GM12891 (cell line): ENCODE measurements around the gene FREM3.

Experiments used
- DNase-seq: peaks from one replicate; pipeline ENCODE4 v3.0.0; 2011; ENCODE audit warnings: low spot score; ENCODE audit not compliant: insufficient read length
- FAIRE-seq: peaks from 2 replicates; lab custom pipeline; 2011; peaks lifted over from hg19 to GRCh38; lab: Jason Lieb, UNC
- PAX5 ChIP-seq: IDR thresholded peaks from 2 replicates; pipeline ENCODE4 v1.6.1; 2011; ENCODE audit warnings: low read length, moderate library complexity, mild to moderate bottlenecking; ENCODE audit not compliant: insufficient read depth, severe bottlenecking
- POLR2A ChIP-seq: IDR thresholded peaks from 2 replicates; pipeline ENCODE4 v1.6.1; 2011; ENCODE audit warnings: low read depth, low read length, control low read depth
- POLR2AphosphoS5 ChIP-seq: IDR thresholded peaks from 2 replicates; pipeline ENCODE4 v1.6.1; 2011; ENCODE audit warnings: low read depth, low read length, control low read depth
- POU2F2 ChIP-seq: IDR thresholded peaks from 2 replicates; pipeline ENCODE4 v1.6.1; 2011; ENCODE audit warnings: low read depth, mild to moderate bottlenecking, control low read depth, low read length, moderate library complexity
- SPI1 ChIP-seq: IDR thresholded peaks from 2 replicates; pipeline ENCODE4 v1.6.1; 2011; ENCODE audit warnings: low read depth, low read length, control low read depth
- TAF1 ChIP-seq: IDR thresholded peaks from 2 replicates; pipeline ENCODE4 v1.6.1; 2011; ENCODE audit warnings: low read depth, low read length, control low read depth

FREM3 gene

DNA sequence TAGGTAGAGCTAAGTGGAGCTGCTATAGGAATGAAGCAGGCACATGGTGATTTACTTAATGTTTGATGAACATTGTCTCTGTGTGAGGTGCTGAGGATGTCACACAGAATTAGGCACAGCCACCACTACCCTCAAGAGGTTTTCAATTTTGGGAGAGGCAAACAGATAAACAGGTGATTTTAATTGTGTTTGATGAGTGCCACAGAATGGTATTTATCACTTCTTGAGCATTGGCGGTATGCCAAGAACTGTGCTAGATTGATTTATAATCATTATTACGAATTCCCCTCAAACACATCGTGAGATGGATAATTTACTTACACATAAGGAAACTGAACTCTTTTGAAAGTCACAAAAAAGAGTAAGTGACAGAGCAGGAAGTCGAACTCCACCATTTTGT is 74.8 kb downstream of the FREM3 start:
- DNase-seq (no peak), FAIRE-seq (no peak)
- no peak for TF ChIP-seq POLR2AphosphoS5

DNA sequence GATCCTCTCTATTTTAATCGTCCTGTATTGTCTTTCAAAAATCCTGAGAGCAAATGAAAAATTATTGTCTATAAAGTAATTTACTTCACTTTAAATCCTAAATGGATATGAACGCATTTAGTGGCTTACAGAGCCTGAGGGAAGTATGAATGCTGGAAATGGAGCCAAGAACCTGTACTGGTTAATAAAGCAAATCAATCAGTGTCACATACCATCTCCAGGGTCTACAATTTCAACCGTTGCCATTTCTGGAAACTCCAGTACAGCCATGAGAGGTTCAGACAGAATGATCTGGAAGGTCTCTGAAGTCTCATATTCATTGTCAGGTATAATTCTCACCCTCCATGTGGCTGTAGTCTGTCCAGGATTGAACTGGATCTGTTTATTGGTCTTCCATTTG is 76.6 kb downstream of the FREM3 start:
- FAIRE-seq (no peak), DNase-seq (no peak)
- TF ChIP-seq POLR2AphosphoS5 (no peak), POLR2A (no peak), SPI1 (no peak), TAF1 (no peak), PAX5 (no peak), POU2F2 (no peak)

DNA sequence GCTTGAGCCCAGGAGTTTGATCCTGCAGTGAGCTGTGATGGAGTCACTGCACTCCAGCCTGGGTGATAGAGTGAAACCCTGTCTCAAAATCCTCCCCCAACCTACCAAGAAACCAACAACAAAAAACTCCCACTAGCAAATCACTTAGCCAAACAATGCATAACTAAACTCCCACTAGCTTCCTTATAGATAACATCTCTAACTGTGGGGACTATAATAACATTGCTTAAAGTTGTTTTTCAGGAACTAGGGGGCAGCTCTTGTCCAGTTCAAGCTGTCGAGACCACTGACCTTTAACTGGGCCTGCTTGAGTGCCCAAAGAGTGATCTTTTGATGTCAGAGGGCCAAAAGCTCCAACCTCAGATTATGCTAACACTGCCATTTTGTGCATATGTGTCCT is 81.7 kb downstream of the FREM3 start:
- DNase-seq (no peak), FAIRE-seq (no peak)
- TF ChIP-seq TAF1 (no peak), PAX5 (no peak), SPI1 (no peak), POU2F2 (no peak), POLR2AphosphoS5 (no peak), POLR2A (no peak)

DNA sequence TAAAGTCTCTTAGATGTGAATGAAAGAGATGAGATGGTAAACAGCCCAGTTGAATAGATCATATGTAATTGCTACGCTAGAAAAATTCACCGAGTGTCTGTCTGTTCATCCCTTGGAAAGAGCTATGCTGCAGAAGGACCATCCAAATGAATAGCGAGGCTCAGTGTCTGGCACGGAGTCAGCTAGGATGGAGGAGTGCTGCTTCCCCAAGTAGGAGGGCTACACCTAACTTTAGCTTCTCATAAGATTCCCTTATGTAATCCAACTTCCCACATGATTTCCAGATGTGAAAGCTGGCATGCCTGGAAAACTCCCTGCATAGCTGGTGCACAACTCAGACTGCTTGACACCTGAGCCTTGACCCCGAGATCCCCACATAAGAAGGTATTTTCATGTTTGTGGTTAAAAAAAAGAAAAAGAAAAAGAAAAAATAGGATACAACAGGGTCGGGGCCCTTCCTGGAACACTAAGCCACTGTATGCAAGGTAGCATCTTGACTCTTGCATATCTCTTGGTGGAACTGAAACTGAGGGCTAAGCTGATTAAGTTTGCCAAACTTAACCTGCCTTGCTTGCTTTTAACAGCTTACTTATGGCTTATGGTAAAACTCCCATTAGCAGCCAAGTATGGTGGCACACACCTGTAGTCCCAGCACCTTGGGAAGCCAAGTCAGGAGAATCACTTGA is 82.3 kb downstream of the FREM3 start:
- FAIRE-seq (peak; percentile 47), DNase-seq (no peak)
- TF ChIP-seq PAX5: no peak
- 0 out of 2 replicates have a peak, but pooled peaks have one; percentile 14 for TF ChIP-seq SPI1

DNA sequence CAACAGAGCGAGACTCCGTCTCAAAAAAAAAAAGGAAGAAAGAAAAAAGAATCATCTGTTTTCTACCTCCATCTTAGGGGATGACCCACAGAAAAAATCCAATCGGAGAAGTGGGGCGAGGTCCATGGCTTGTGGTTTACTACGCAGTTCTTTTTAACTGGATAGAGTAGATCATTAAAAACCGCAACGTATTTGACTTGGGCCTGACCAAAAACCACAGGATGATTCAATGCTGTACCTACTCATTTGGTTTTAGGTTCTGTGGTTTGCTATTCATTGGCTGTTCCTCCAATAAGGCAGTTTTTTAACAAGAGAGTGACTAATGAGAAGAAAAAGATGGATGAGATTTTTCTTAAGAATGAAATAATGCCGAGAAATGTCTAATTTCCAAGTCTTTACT is 83.7 kb downstream of the FREM3 start:
- no peak for TF ChIP-seq PAX5
- TF ChIP-seq TAF1: no peak
- no peak for TF ChIP-seq SPI1
- no peak for TF ChIP-seq POLR2A
- no peak for TF ChIP-seq POU2F2
- no peak for TF ChIP-seq POLR2AphosphoS5
- DNase-seq: peak; percentile 4
- no peak for FAIRE-seq

DNA sequence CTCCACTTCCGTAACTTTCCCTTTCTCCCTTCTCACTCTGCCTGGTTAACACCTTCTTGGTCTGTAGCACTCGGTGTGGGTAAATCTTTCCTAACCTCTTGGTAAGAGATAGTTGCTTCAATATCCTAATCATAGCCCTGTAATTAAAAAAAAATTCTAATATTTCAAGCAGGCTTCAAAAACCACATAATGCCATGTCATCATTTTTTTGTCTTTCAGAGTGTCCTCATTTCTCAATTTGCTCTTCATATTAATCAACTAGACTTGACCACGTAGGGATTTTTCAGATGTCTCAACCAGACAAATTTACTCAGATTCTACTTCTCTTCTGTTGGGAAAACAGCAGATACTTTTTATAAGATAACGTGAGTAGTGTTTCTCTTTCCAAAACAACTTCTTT is 91.0 kb downstream of the FREM3 start:
- DNase-seq (no peak), FAIRE-seq (no peak)
- TF ChIP-seq TAF1 (no peak), POU2F2 (no peak), PAX5 (no peak), SPI1 (no peak), POLR2AphosphoS5 (no peak), POLR2A (no peak)

DNA sequence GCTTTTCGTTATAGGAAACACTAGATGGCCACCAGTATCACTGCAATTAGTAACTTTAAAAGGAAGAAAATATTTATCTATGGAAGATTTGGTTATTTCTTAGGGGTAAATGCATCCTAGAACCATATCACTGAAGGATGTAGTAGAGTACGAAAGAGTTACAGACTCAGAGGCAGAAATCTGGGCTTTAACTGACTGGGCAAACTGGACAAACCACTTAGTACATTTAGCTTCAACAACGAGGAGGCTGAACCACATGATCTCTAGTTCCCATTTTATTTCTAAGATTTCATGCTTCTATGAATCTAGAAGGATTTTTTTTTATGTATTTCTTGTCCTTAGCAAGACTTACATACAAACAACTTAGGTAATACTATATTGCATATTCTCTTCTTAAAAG is 94.0 kb downstream of the FREM3 start:
- no peak for TF ChIP-seq PAX5
- no peak for TF ChIP-seq POLR2AphosphoS5
- no peak for TF ChIP-seq POLR2A
- no peak for TF ChIP-seq POU2F2
- TF ChIP-seq TAF1: no peak
- TF ChIP-seq SPI1: no peak
- FAIRE-seq: no peak

DNA sequence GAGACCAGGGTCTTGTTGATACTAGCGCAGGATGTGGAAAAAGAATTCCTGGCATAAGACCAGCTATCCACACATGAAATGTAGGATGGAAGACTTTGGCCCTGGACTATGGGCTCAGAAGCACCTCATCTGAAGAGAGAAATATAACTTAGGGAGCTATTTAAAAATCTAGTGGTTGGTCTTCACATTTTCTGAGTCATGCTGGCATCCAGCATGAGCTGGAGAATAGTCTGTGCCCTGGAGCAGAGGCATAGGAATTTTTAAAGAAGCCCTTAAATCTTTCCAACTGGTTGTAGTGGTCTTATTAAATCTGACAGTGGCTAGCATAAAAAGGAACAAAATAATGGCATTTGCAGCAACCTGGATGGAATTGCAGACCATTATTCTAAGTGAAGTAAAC is 100.6 kb downstream of the FREM3 start:
- DNase-seq (no peak), FAIRE-seq (no peak)
- no peak for TF ChIP-seq POLR2A
- no peak for TF ChIP-seq TAF1
- TF ChIP-seq POU2F2: no peak
- no peak for TF ChIP-seq POLR2AphosphoS5
- TF ChIP-seq SPI1: no peak
- no peak for TF ChIP-seq PAX5

More for the DNA sequence above, 94.0 kb downstream of the FREM3 start:
- no peak for DNase-seq

DNA sequence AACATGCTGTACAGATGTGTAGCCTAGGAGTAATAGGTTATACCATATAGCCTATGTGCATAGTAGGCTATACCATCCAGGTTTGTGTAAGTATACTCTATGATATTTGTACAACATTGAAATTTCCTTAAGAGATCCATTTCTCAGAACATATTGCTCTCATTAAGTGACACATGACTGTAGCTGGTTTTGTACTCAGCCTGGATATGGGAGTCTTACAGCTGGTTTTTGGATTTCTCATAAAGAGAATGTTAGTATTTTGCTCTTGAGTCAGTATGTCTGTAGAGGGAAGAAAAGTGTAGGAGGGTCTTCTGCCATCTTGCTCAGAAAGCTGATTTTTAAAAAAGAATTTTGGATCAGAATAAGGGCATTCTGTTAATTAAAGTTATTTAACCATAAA is 101.7 kb downstream of the FREM3 start:
- no peak for FAIRE-seq
- TF ChIP-seq PAX5 (no peak), POU2F2 (no peak)

DNA sequence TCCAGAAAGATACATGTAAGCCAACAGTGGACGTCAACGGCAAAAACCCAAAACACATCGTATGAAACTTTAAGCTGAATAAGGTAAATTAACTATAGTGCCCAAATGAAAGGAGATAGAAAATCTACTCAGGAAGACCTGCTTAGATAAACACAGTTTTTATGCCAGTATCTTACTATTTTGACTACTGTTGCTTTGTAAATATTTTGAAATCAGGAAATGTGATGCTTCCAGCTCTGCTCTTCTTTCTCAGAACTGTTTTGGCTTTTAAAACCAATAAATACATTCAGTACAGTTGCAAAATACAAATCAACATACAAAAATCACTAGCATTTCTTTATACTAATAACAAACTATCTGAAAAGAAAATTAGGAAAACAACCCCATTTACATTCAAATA is 103.2 kb downstream of the FREM3 start:
- no peak for DNase-seq
- no peak for FAIRE-seq
- TF ChIP-seq PAX5: no peak
- no peak for TF ChIP-seq POLR2AphosphoS5
- no peak for TF ChIP-seq POU2F2
- TF ChIP-seq POLR2A: no peak

More for the DNA sequence above, 101.7 kb downstream of the FREM3 start:
- DNase-seq: no peak

DNA sequence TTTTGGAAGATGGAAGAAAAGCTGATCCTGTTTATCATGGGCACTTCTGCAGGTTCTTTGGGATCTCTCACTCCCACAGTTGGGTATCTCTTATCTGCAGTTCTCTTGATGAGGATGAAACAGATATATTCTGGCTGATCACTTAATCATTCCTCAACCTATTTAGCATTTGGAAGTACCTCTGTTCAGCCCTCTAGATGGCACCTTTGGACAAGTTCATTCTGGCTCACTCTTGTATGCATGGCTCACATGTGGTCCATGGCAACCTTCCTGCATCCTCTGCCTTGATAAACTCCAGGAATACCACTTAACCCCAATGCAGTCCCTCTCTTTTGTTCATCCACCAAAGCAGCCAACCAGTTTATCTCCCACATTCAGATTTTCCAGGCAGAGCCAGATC is 112.8 kb downstream of the FREM3 start:
- FAIRE-seq (no peak), DNase-seq (no peak)
- TF ChIP-seq SPI1 (no peak), POLR2A (no peak), TAF1 (no peak), POU2F2 (no peak), PAX5 (no peak), POLR2AphosphoS5 (no peak)
